GM13977 (cell line): Measurements from ENCODE around the gene TK2.
A peak's percentile ranks its signal among the peaks of the same experiment; 100 is the strongest.

Source experiments
- DNase-seq: peaks from one replicate; pipeline ENCODE4 v3.0.0; 2012; ENCODE audit warnings: low spot score
- CTCF ChIP-seq: IDR thresholded peaks from 2 replicates; pipeline ENCODE4 v1.5.1; 2012; ENCODE audit warnings: mild to moderate bottlenecking, control low read depth; ENCODE audit not compliant: insufficient read depth; ENCODE audit errors: extremely low read depth, missing control alignments
- in situ Hi-C: fragments of 300-500 bp; cut with MboI; formaldehyde crosslinking; loops from one replicate; pipeline ENCODE4 v1.12.0; 2022; ENCODE audit warnings: low sequenced_read_pairs, low pct_unique_long_range_greater_than_20kb, mixed read lengths, inconsistent platforms; ENCODE audit not compliant: unreplicated experiment

TK2 gene

GRCh38 chr16:66592241-66592640 is 42.3 kb upstream of the TK2 start:
- DNase-seq, result no peak
- TF ChIP-seq CTCF, result no peak
- in situ Hi-C loops, result loop anchor here (25.0 kb wide), 1 partner anchor 180 kb away; no protein-coding TSS in a partner anchor

GRCh38 chr16:66591018-66591417 is 41.1 kb upstream of the TK2 start:
- in situ Hi-C loops, result loop anchor here (25.0 kb wide), 1 partner anchor 179 kb away; no protein-coding TSS in a partner anchor
- TF ChIP-seq CTCF, result no peak
- DNase-seq, result no peak

DNA sequence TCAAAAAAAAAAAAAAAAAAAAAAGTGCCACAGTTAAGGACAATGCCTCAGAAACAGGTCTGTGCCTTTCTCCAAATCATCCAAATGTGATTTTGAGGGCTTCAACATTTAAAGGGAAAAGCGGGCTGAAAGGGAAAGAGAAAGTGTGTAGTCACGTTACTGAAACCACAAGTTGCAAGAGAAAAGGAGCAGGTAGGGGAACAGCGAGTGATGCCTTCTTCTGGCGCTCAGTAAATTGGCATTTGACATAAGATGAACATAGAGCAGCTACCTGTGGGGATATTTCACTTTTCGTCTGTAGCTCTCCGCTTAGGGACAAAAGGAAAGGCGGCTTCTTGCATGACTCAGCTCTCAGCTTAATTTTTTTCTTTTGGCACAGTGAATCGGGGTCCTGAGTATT is 40.4 kb upstream of the TK2 start:
- in situ Hi-C loops, result loop anchor here (25.0 kb wide), 1 partner anchor 178 kb away; no protein-coding TSS in a partner anchor
- DNase-seq, result peak; percentile 42
- TF ChIP-seq CTCF, result no peak

DNA sequence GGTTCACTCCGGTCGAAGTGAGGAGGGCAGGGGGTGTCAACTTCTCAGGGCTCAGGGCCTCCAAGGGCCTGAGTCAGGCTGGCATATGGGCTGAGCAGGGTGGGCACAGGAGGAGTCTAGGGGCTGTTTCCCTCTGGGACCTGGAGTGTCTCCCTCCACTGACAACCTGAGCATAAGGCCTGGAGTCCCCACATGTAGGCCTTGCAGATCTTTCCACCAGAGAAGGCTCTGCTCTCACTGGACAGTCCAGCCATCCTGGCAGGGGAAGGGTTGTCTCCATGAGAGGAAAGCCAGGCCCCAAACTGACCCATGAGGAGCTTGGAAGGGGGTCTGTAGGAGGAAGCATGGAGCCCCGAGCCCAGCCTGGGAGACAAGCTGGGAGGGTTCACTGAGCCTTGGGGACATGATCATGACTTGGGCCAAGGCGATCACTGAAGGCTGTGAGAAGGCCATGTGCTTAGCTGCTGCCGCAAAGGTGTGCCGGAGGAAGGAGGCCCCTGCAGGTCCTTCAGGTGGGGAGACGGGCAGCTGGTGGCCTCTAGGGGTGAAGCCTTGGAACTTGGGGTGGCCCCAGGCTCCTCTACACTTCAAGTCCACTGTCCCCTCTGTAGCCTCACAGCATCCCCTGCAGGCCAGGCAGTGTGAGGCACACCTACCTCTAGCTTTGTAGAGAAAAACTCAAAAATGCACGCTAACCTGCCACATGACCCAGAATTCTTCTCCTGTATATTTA is 39.2 kb upstream of the TK2 start:
- peak; percentile 79 for DNase-seq
- in situ Hi-C loops, result loop anchor here (25.0 kb wide), 1 partner anchor 177 kb away; no protein-coding TSS in a partner anchor
- peak; percentile 94 for TF ChIP-seq CTCF

DNA sequence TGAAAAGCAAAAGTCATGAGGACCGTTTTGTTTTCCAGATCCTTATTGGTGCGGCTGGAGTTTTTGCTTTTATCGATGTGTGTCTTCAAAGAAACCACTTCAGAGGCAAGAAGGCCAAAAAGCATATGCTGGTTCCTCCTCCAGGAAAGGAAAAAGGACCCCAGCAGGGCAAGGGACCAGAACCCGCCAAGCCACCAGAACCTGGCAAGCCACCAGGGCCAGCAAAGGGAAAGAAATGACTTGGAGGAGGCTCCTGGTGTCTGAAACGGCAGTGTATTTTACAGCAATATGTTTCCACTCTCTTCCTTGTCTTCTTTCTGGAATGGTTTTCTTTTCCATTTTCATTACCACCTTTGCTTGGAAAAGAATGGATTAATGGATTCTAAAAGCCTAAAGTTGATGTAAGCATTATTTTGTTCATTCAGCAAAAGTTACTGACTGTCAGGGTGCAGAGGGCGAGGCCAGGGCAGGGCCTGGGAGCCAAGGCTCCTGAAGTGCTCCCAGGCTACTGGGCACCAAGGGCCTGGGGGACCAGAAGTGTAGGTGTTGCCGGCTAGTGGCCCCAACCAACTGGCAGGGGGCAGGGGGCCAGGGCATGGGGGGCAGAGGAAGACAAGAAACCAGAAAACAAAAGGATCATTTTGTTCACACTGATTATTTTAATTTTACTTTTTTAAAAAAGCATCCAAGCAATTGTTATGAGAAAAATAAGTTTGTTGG is 38.1 kb upstream of the TK2 start:
- TF ChIP-seq CTCF, result no peak
- no peak for DNase-seq
- in situ Hi-C loops, result loop anchor here (25.0 kb wide), 1 partner anchor 176 kb away; no protein-coding TSS in a partner anchor

- in situ Hi-C loops, result loop anchor here (25.0 kb wide), 1 partner anchor 173 kb away; no protein-coding TSS in a partner anchor
- DNase-seq, result no peak
- TF ChIP-seq CTCF, result no peak
These were observed 35.7 kb upstream of the TK2 start for GRCh38 chr16:66585481-66586239.
